GM23338 (cell line): ENCODE data around the gene FHIT. TPM values are rescaled to one million over a fixed set of nuclear protein-coding genes. Genes with fewer than 3 reads are reported as not detected.

Source experiments
- ATAC-seq: fragments of 200-7000 bp; cut with Tn5 transposase; 3 replicates; pipeline ENCODE4 v1.9.1; 2020
- DNase-seq: peaks from one replicate; pipeline ENCODE4 v3.0.0-alpha.2; 2015; ENCODE audit warnings: low spot score
- H2AFZ ChIP-seq: fragments of 200-600 bp; sonication (generic); 2 replicates; pipeline ENCODE4 v1.8.0; 2016; ENCODE audit warnings: antibody characterized with exemption, mild to moderate bottlenecking, moderate library complexity
- H3F3A ChIP-seq: fragments of 200-600 bp; sonication (generic); replicated peaks from 2 replicates; pipeline ENCODE4 v1.8.0; 2017; ENCODE audit warnings: antibody characterized with exemption, mixed run types, low read depth
- H3K27ac ChIP-seq: fragments of 200-600 bp; sonication (generic); 2 replicates; pipeline ENCODE4 v1.6.1; 2016; ENCODE audit warnings: low read depth
- H3K27me3 ChIP-seq: fragments of 200-600 bp; sonication (generic); 2 replicates; pipeline ENCODE4 v1.8.0; 2016; ENCODE audit warnings: mild to moderate bottlenecking, mixed run types, moderate library complexity; ENCODE audit not compliant: insufficient read depth
- H3K36me3 ChIP-seq: fragments of 200-600 bp; sonication (generic); 2 replicates; pipeline ENCODE4 v1.8.0; 2016; ENCODE audit warnings: mild to moderate bottlenecking; ENCODE audit not compliant: insufficient read depth
- H3K4me1 ChIP-seq: fragments of 200-600 bp; sonication (generic); 2 replicates; pipeline ENCODE4 v1.8.0; 2016; ENCODE audit warnings: mild to moderate bottlenecking, moderate library complexity; ENCODE audit not compliant: insufficient read depth
- H3K4me2 ChIP-seq: fragments of 200-600 bp; sonication (generic); 2 replicates; pipeline ENCODE4 v1.7.1; 2017; ENCODE audit warnings: mixed run types
- H3K4me3 ChIP-seq: fragments of 200-600 bp; sonication (generic); 2 replicates; pipeline ENCODE4 v1.6.1; 2016; ENCODE audit warnings: mixed run types
- H3K79me2 ChIP-seq: fragments of 200-600 bp; sonication (generic); replicated peaks from 2 replicates; pipeline ENCODE4 v1.8.0; 2017; ENCODE audit warnings: mild to moderate bottlenecking; ENCODE audit not compliant: insufficient read depth
- H3K9me2 ChIP-seq: fragments of 200-600 bp; sonication (generic); 2 replicates; pipeline ENCODE4 v1.8.0; 2017; ENCODE audit not compliant: insufficient read depth
- H4K20me1 ChIP-seq: fragments of 200-600 bp; sonication (generic); replicated peaks from 2 replicates; pipeline ENCODE4 v1.8.0; 2017; ENCODE audit warnings: mild to moderate bottlenecking; ENCODE audit not compliant: insufficient read depth
- H3K27ac Mint-ChIP-seq: 2 replicates; pipeline ENCODE4 v1.8.0; 2020; ENCODE audit warnings: inconsistent platforms, mild to moderate bottlenecking, moderate library complexity, mixed read lengths
- H3K27me3 Mint-ChIP-seq: 3 replicates; pipeline ENCODE4 v1.8.0; 2022; ENCODE audit warnings: low read depth, mild to moderate bottlenecking, moderate library complexity, mixed read lengths, inconsistent platforms; ENCODE audit not compliant: insufficient read depth, poor library complexity
- H3K36me3 Mint-ChIP-seq: 3 replicates; pipeline ENCODE4 v1.8.0; 2021; ENCODE audit warnings: low read depth, mild to moderate bottlenecking, inconsistent platforms, moderate library complexity, mixed read lengths
- H3K4me1 Mint-ChIP-seq: 3 replicates; pipeline ENCODE4 v1.8.0; 2020; ENCODE audit warnings: mild to moderate bottlenecking, inconsistent platforms, mixed read lengths
- H3K4me3 Mint-ChIP-seq: 3 replicates; pipeline ENCODE4 v1.8.0; 2021; ENCODE audit warnings: moderate library complexity, mild to moderate bottlenecking, inconsistent platforms, mixed read lengths
- H3K9me3 Mint-ChIP-seq: 3 replicates; pipeline ENCODE4 v1.8.0; 2020; ENCODE audit warnings: moderate library complexity, mild to moderate bottlenecking, inconsistent platforms, mixed read lengths
- CREB1 ChIP-seq: fragments of 250-450 bp; sonication (Bioruptor Pico); IDR thresholded peaks from 2 replicates; pipeline ENCODE4 v1.5.0; 2020; ENCODE audit warnings: low read depth, mild to moderate bottlenecking, moderate library complexity
- EZH2 ChIP-seq: fragments of 200-600 bp; sonication (generic); IDR thresholded peaks from one replicate; pipeline ENCODE4 v1.8.0; 2017; ENCODE audit warnings: antibody characterized with exemption, mild to moderate bottlenecking, low read depth; ENCODE audit not compliant: unreplicated experiment
- EZH2phosphoT487 ChIP-seq: fragments of 200-600 bp; sonication (generic); IDR thresholded peaks from one replicate; pipeline ENCODE4 v1.8.1; 2018; ENCODE audit warnings: antibody characterized with exemption; ENCODE audit not compliant: unreplicated experiment
- JUNB ChIP-seq: IDR thresholded peaks from one replicate; pipeline ENCODE4 v1.6.1; 2016; ENCODE audit warnings: antibody characterized with exemption; ENCODE audit not compliant: unreplicated experiment
- NANOG ChIP-seq: IDR thresholded peaks from 2 replicates; pipeline ENCODE4 v1.6.1; 2016; ENCODE audit warnings: antibody characterized with exemption, borderline replicate concordance
- ZNF331 ChIP-seq: fragments of 250-450 bp; sonication (Bioruptor Pico); IDR thresholded peaks from 2 replicates; pipeline ENCODE4 v1.5.0; 2020; ENCODE audit warnings: low read depth, mild to moderate bottlenecking, moderate library complexity
- polyA plus RNA-seq: library from polyadenylated mRNA; unstranded; fragments of >200 nt; fragmentation: Nextera tagmentation; extraction: Ambion mirVana; gene quantifications from 2 replicates; pipeline ENCODE4 v1.2.1, GENCODE V29; 2016
- total RNA-seq: library from RNA; depleted of rRNA; stranded (reverse); fragments of >200 nt; shearing (Covaris generic); gene quantifications from 2 replicates; pipeline ENCODE4 v1.2.3, GENCODE V29; 2014
- TF ChIP-seq, protein P1 (sequence below): IDR thresholded peaks from 2 replicates; pipeline ENCODE4 v1.6.1; 2016; ENCODE audit warnings: antibody characterized with exemption
- TF ChIP-seq, protein P2 (sequence below): IDR thresholded peaks from one replicate; pipeline ENCODE4 v1.6.1; 2018; ENCODE audit warnings: antibody characterized with exemption; ENCODE audit not compliant: unreplicated experiment
- TF ChIP-seq, protein P3 (sequence below), 2 experiments: fragments of 200-600 bp in 1 of 2; sonication (generic) in 1 of 2; conservative IDR thresholded peaks; 2 replicates each; pipeline versions ENCODE4 v1.5.1 to v1.6.1; 2016 to 2017; ENCODE audit warnings: antibody characterized with exemption in 2 of 2, low read depth in 2 of 2, mild to moderate bottlenecking in 2 of 2, moderate library complexity in 1 of 2

Gene FHIT
- total and polyA plus RNA-seq, 2 experiments from 2014 or later: 3.0 to 8.3 TPM

DNA sequence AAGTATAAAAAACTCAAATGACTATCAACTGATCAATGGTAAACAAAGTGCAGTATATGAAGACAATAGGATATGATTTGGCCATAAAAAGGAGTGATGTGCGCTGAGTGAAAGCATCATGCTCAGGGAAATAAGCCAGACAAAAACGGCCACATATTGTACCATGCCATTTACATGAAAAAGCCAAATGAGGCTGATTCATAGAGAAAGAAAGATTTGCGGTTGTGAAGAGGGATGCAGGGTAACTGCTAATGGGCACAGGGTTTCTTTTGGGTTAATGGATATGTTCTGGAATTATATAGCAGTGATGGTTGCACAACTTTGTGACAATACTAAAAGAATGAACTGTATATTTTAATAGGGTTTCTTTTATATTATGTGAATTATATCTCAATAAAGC, 1324.2 kb downstream of the FHIT start:
- no peak overlapping the region for H3K4me3 Mint-ChIP-seq
- DNase-seq (no peak), ATAC-seq (no peak)
- H3K9me3 Mint-ChIP-seq: no peaks in the 10 kb centered on the region
- H3K36me3 ChIP-seq: no peaks in the 10 kb centered on the region
- no peak overlapping the region for H3K4me2 ChIP-seq
- no peaks in the 10 kb centered on the region for H3F3A ChIP-seq
- TF ChIP-seq, protein P1, sequence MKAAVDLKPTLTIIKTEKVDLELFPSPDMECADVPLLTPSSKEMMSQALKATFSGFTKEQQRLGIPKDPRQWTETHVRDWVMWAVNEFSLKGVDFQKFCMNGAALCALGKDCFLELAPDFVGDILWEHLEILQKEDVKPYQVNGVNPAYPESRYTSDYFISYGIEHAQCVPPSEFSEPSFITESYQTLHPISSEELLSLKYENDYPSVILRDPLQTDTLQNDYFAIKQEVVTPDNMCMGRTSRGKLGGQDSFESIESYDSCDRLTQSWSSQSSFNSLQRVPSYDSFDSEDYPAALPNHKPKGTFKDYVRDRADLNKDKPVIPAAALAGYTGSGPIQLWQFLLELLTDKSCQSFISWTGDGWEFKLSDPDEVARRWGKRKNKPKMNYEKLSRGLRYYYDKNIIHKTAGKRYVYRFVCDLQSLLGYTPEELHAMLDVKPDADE: no peak
- TF ChIP-seq ZNF331 (CRISPR knock-in tag): no peak
- TF ChIP-seq, protein P2, sequence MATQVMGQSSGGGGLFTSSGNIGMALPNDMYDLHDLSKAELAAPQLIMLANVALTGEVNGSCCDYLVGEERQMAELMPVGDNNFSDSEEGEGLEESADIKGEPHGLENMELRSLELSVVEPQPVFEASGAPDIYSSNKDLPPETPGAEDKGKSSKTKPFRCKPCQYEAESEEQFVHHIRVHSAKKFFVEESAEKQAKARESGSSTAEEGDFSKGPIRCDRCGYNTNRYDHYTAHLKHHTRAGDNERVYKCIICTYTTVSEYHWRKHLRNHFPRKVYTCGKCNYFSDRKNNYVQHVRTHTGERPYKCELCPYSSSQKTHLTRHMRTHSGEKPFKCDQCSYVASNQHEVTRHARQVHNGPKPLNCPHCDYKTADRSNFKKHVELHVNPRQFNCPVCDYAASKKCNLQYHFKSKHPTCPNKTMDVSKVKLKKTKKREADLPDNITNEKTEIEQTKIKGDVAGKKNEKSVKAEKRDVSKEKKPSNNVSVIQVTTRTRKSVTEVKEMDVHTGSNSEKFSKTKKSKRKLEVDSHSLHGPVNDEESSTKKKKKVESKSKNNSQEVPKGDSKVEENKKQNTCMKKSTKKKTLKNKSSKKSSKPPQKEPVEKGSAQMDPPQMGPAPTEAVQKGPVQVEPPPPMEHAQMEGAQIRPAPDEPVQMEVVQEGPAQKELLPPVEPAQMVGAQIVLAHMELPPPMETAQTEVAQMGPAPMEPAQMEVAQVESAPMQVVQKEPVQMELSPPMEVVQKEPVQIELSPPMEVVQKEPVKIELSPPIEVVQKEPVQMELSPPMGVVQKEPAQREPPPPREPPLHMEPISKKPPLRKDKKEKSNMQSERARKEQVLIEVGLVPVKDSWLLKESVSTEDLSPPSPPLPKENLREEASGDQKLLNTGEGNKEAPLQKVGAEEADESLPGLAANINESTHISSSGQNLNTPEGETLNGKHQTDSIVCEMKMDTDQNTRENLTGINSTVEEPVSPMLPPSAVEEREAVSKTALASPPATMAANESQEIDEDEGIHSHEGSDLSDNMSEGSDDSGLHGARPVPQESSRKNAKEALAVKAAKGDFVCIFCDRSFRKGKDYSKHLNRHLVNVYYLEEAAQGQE: no peak
- TF ChIP-seq NANOG: no peak
- TF ChIP-seq EZH2phosphoT487: no peak
- no peak for TF ChIP-seq CREB1 (CRISPR knock-in tag)
- TF ChIP-seq EZH2: no peak
- TF ChIP-seq, protein P3, sequence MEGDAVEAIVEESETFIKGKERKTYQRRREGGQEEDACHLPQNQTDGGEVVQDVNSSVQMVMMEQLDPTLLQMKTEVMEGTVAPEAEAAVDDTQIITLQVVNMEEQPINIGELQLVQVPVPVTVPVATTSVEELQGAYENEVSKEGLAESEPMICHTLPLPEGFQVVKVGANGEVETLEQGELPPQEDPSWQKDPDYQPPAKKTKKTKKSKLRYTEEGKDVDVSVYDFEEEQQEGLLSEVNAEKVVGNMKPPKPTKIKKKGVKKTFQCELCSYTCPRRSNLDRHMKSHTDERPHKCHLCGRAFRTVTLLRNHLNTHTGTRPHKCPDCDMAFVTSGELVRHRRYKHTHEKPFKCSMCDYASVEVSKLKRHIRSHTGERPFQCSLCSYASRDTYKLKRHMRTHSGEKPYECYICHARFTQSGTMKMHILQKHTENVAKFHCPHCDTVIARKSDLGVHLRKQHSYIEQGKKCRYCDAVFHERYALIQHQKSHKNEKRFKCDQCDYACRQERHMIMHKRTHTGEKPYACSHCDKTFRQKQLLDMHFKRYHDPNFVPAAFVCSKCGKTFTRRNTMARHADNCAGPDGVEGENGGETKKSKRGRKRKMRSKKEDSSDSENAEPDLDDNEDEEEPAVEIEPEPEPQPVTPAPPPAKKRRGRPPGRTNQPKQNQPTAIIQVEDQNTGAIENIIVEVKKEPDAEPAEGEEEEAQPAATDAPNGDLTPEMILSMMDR (conservative IDR thresholded peaks at IDR 0.05; ENCODE audit: low read depth in 2 of 2): no peak
- H3K36me3 Mint-ChIP-seq: no peaks in the 10 kb centered on the region
- H3K27ac ChIP-seq: no peak overlapping the region
- no peak overlapping the region for H3K27ac Mint-ChIP-seq
- no peaks in the 10 kb centered on the region for H3K79me2 ChIP-seq
- no peaks in the 10 kb centered on the region for H4K20me1 ChIP-seq
- 0 out of 2 replicates have a peak, but pooled peaks cover 3% of the 10 kb centered on the region for H3K9me2 ChIP-seq
- no peak overlapping the region for H2AFZ ChIP-seq
- no peaks in the 10 kb centered on the region for H3K27me3 ChIP-seq
- H3K4me3 ChIP-seq: no peak overlapping the region
- no peaks in the 10 kb centered on the region for H3K4me1 ChIP-seq
- no peaks in the 10 kb centered on the region for H3K4me1 Mint-ChIP-seq
- peaks cover 3% of the 10 kb centered on the region for H3K27me3 Mint-ChIP-seq

GRCh38 chr3:59925946-59926345, 1325.3 kb downstream of the FHIT start:
- Mint-ChIP-seq H3K4me1 (no peaks in the 10 kb centered on the region), H3K27ac (no peak overlapping the region), H3K36me3 (no peaks in the 10 kb centered on the region), H3K4me3 (no peak overlapping the region), H3K9me3 (no peaks in the 10 kb centered on the region), H3K27me3 (peaks cover 3% of the 10 kb centered on the region)
- Histone ChIP-seq H3K36me3 (no peaks in the 10 kb centered on the region), H3F3A (no peaks in the 10 kb centered on the region), H3K9me2 (0 out of 2 replicates have a peak, but pooled peaks cover 7% of the 10 kb centered on the region), H3K27me3 (no peaks in the 10 kb centered on the region), H3K4me1 (no peaks in the 10 kb centered on the region), H2AFZ (no peak overlapping the region), H3K79me2 (no peaks in the 10 kb centered on the region), H3K27ac (no peak overlapping the region), H3K4me2 (no peak overlapping the region), H3K4me3 (no peak overlapping the region), H4K20me1 (no peaks in the 10 kb centered on the region)
- TF ChIP-seq JUNB (no peak), EZH2phosphoT487 (no peak)
- no peak for ATAC-seq
- DNase-seq: no peak
